ENCODE data around the gene GRXCR2.

- TF ChIP-seq, protein P1, sequence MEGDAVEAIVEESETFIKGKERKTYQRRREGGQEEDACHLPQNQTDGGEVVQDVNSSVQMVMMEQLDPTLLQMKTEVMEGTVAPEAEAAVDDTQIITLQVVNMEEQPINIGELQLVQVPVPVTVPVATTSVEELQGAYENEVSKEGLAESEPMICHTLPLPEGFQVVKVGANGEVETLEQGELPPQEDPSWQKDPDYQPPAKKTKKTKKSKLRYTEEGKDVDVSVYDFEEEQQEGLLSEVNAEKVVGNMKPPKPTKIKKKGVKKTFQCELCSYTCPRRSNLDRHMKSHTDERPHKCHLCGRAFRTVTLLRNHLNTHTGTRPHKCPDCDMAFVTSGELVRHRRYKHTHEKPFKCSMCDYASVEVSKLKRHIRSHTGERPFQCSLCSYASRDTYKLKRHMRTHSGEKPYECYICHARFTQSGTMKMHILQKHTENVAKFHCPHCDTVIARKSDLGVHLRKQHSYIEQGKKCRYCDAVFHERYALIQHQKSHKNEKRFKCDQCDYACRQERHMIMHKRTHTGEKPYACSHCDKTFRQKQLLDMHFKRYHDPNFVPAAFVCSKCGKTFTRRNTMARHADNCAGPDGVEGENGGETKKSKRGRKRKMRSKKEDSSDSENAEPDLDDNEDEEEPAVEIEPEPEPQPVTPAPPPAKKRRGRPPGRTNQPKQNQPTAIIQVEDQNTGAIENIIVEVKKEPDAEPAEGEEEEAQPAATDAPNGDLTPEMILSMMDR (conservative IDR thresholded peaks at IDR 0.05): no peak
- TF ChIP-seq ZFX (IDR thresholded peaks at IDR 0.05): no peak
Measured at GRCh38 chr5:145906401-145906800, 33.6 kb upstream of the GRXCR2 start.
